GM12873 (cell line): Measurements from ENCODE around the gene MLLT10.
A peak's percentile ranks its signal among the peaks of the same experiment; 100 is the strongest.

Experiments
- CTCF ChIP-seq: IDR thresholded peaks from 2 replicates; pipeline ENCODE4 v1.5.1; 2012; ENCODE audit warnings: low read depth, mild to moderate bottlenecking, moderate library complexity, low read length, control low read depth; ENCODE audit not compliant: insufficient read depth; ENCODE audit errors: missing control alignments

The MLLT10 gene

DNA sequence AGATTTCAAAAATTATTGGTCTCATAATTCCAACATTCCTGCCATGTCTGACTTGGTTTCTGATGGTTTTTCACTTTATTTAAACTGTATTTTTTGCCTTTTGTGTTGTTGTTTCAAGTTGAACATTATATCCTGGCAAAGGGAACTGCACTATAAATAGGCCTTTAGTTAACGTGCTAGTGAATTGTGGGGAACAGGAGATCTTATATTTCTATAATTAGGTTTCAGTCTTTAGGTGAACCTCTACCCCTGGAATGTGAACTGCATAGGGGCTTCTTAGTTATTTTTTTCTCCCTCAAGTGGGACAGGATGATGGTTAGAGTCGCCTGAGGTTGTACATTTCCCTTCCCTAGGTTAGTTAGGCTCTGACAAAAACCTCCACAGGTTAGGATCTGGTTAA lies 128.6 kb downstream of the MLLT10 start:
- TF ChIP-seq CTCF = no peak

GRCh38 chr10:21668831-21669230 lies 134.8 kb downstream of the MLLT10 start:
- no peak for TF ChIP-seq CTCF

DNA sequence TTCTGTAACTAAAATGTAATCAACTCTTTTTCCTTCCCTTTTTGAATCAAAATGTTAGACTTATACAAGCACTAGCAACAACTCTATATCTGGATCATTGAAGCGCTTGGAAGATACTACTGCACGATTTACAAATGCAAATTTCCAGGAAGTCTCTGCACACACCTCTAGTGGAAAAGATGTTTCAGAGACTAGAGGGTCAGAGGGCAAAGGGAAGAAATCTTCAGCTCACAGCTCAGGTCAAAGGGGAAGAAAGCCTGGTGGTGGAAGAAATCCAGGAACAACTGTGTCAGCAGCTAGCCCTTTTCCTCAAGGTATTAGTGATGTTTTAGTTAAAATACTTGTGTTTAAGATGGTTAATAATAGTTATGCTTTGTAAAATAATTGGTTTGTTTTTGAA lies 136.4 kb downstream of the MLLT10 start:
- no peak for TF ChIP-seq CTCF

GRCh38 chr10:21673668-21674067 lies 139.6 kb downstream of the MLLT10 start:
- no peak for TF ChIP-seq CTCF

DNA sequence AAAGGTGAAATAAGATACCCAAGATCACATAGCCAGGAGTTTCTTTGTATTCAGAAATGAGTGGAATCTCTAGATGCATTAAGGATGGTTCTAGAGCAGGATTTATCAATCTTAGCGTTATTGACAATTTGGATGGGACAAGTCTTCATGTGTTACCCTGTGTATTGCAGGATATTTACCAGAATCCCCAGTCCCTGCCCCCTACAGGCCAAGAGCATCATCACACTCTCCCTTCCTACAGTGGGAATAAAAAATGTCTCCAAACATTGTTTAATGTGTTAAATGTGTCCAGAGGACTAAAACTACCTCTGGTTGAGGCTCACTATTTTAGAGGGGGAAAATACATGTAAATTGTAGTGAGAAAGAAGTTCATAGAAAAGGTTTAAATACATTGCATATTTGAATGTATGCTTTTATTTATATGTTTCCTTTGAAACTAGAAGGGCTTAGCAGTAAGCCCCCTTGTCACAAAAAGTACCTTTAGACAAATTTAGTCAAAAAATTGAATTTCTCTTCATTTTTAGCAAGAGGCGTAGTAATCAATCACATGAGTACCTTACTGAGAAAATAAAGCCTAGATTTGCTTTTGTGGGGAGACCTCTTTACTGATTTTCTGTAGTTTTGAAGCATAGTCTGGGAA lies 141.2 kb downstream of the MLLT10 start:
- peak; percentile 80 for TF ChIP-seq CTCF

- TF ChIP-seq CTCF = no peak
Observed at GRCh38 chr10:21677551-21677950, 143.5 kb downstream of the MLLT10 start.

- no peak for TF ChIP-seq CTCF
Observed at GRCh38 chr10:21681156-21681555, 147.1 kb downstream of the MLLT10 start.
